K562 (cell line): ENCODE results near the gene ILKAP. TPM values are rescaled to one million over a fixed set of nuclear protein-coding genes. Genes with fewer than 3 reads are reported as not detected.

Source experiments
- ATAC-seq: fragments of 200-7000 bp; cut with Tn5 transposase; 3 replicates; pipeline ENCODE4 v1.9.1; 2020; ENCODE audit warnings: moderate library complexity
- BruUV-seq: library from RNA; stranded (reverse); fragments of 400-500 nt; replicated peaks from 2 replicates; lab custom pipeline; 2021; lab: Mats Ljungman, UMichigan
- CTCF ChIA-PET: fragments of 300-600 bp; formaldehyde crosslinking; extraction: SDS; loops from one replicate; lab custom pipeline; 2021; ENCODE audit warnings: low intra/inter-chr PET ratio; lab: Yijun Ruan, JAX
- POLR2A ChIA-PET: fragments of 300-600, 350-650 bp; sonication (Branson Sonifier 250); formaldehyde crosslinking; extraction: SDS; loops from one replicate; lab custom pipeline; 2021; ENCODE audit warnings: antibody characterized with exemption, inconsistent platforms; lab: Yijun Ruan, JAX
- DNase-seq, 4 experiments: peaks; one replicate each; pipeline versions ENCODE4 v3.0.0 to v3.0.0-alpha.2; 2011 to 2018; ENCODE audit warnings: low spot score in 3 of 4, mixed read lengths in 3 of 4; ENCODE audit errors: extremely low read depth in 1 of 4
- FAIRE-seq: peaks from 2 replicates; lab custom pipeline; 2011; peaks lifted over from hg19 to GRCh38; lab: Jason Lieb, UNC
- H2AFZ ChIP-seq: 2 replicates; pipeline ENCODE4 v1.6.0; 2011; ENCODE audit warnings: low read depth, low read length, control low read depth, inconsistent platforms
- H3K27ac ChIP-seq: fragments of 200-600 bp; 3 replicates; pipeline ENCODE4 v1.8.0; 2011; ENCODE audit warnings: low read depth, mild to moderate bottlenecking, control low read depth, inconsistent platforms, low read length, moderate library complexity, mixed read lengths; ENCODE audit errors: extremely low read depth
- H3K27me3 ChIP-seq, 2 experiments: fragments of 300-600 bp in 1 of 2; 2 replicates in 1 of 2; 3 replicates in 1 of 2; pipeline versions ENCODE4 v1.6.0 to v1.8.0; 2011; ENCODE audit warnings: inconsistent platforms in 2 of 2, low read length in 2 of 2, mild to moderate bottlenecking in 1 of 2, mixed read lengths in 1 of 2, moderate library complexity in 1 of 2; ENCODE audit not compliant: control insufficient read depth in 2 of 2, insufficient read depth in 2 of 2
- H3K36me3 ChIP-seq: fragments of 300-600 bp; 3 replicates; pipeline ENCODE4 v1.8.0; 2011; ENCODE audit warnings: mild to moderate bottlenecking, low read length, inconsistent platforms; ENCODE audit not compliant: control insufficient read depth, insufficient read depth
- H3K4me1 ChIP-seq, 2 experiments: fragments of 200-600 bp in 1 of 2; replicated peaks in 1 of 2; 2 replicates in 1 of 2; 3 replicates in 1 of 2; pipeline versions ENCODE4 v1.5.1 to v1.8.0; 2011; ENCODE audit warnings: inconsistent platforms in 2 of 2, low read length in 2 of 2, mild to moderate bottlenecking in 1 of 2, mixed read lengths in 1 of 2, moderate library complexity in 1 of 2; ENCODE audit not compliant: control insufficient read depth in 2 of 2, insufficient read depth in 2 of 2
- H3K4me2 ChIP-seq: 2 replicates; pipeline ENCODE4 v1.6.1; 2011; ENCODE audit warnings: low read length, control low read depth, inconsistent platforms, mixed read lengths; ENCODE audit not compliant: insufficient read depth
- H3K4me3 ChIP-seq: fragments of 200-600 bp; sonication (generic), shearing (Covaris generic); 2 replicates; pipeline ENCODE4 v1.5.1; 2016; ENCODE audit warnings: control low read depth, inconsistent platforms
- H3K79me2 ChIP-seq: fragments of 200-600 bp; 3 replicates; pipeline ENCODE4 v1.8.0; 2011; ENCODE audit warnings: low read length, inconsistent platforms; ENCODE audit not compliant: control insufficient read depth, insufficient read depth
- H3K9ac ChIP-seq, 2 experiments: 2 replicates each; pipeline versions ENCODE4 v1.6.0 to v1.6.1; 2011; ENCODE audit warnings: low read depth in 2 of 2, low read length in 2 of 2, control low read depth in 1 of 2, inconsistent platforms in 1 of 2, mild to moderate bottlenecking in 1 of 2, mixed read lengths in 1 of 2; ENCODE audit not compliant: insufficient read depth in 1 of 2
- H3K9me1 ChIP-seq: one replicate; pipeline ENCODE4 v1.6.0; 2011; ENCODE audit warnings: inconsistent platforms, mild to moderate bottlenecking, low read length, moderate library complexity; ENCODE audit not compliant: control insufficient read depth, insufficient read depth
- H3K9me3 ChIP-seq: replicated peaks from 2 replicates; pipeline ENCODE4 v1.5.1; 2011; ENCODE audit warnings: low read depth, low read length, inconsistent platforms; ENCODE audit not compliant: control insufficient read depth, insufficient read depth
- H4K20me1 ChIP-seq: replicated peaks from 2 replicates; pipeline ENCODE4 v1.6.1; 2011; ENCODE audit warnings: low read length, inconsistent platforms, mixed read lengths; ENCODE audit not compliant: control insufficient read depth, insufficient read depth
- ADNP ChIP-seq: fragments of 200-800 bp; sonication (Bioruptor generic); IDR thresholded peaks from 2 replicates; pipeline ENCODE4 v1.6.1; 2016; ENCODE audit warnings: missing genetic modification characterization, missing compliant biosample characterization
- AFF4 ChIP-seq: sonication (generic); formaldehyde crosslinking; IDR thresholded peaks from 2 replicates; pipeline ENCODE4 v1.8.0; 2023; ENCODE audit warnings: mild to moderate bottlenecking, missing genetic modification reagents
- MYBL2 ChIP-seq, 2 experiments: fragments of 450-650 bp in 1 of 2; sonication (generic) in 1 of 2; formaldehyde crosslinking in 1 of 2; IDR thresholded peaks; 2 replicates each; pipeline versions ENCODE4 v1.6.1 to v1.8.1; 2017 to 2022; ENCODE audit warnings: borderline replicate concordance in 1 of 2, inconsistent platforms in 1 of 2, low read depth in 1 of 2, mild to moderate bottlenecking in 1 of 2, missing genetic modification reagents in 1 of 2, moderate library complexity in 1 of 2
- NFE2L1 ChIP-seq: fragments of 450-650 bp; IDR thresholded peaks from 2 replicates; pipeline ENCODE4 v1.6.1; 2016; ENCODE audit warnings: missing genetic modification characterization, low read depth, mild to moderate bottlenecking, missing compliant biosample characterization, moderate library complexity, borderline replicate concordance
- TOE1 ChIP-seq, 2 experiments: fragments of 450-650 bp in 1 of 2; sonication (generic) in 1 of 2; formaldehyde crosslinking in 1 of 2; IDR thresholded peaks; 2 replicates each; pipeline versions ENCODE4 v1.7.1 to v1.8.0; 2016 to 2022; ENCODE audit warnings: borderline replicate concordance in 2 of 2, mild to moderate bottlenecking in 2 of 2, antibody characterized with exemption in 1 of 2, inconsistent platforms in 1 of 2, low read depth in 1 of 2, missing genetic modification reagents in 1 of 2, moderate library complexity in 1 of 2
- ZBTB34 ChIP-seq: fragments of 250-450 bp; sonication (Bioruptor Pico); IDR thresholded peaks from 2 replicates; pipeline ENCODE4 v1.8.0; 2021; ENCODE audit warnings: mild to moderate bottlenecking, moderate library complexity
- ZNF133 ChIP-seq: fragments of 250-450 bp; sonication (Bioruptor Pico); IDR thresholded peaks from 2 replicates; pipeline ENCODE4 v1.4.0; 2020; ENCODE audit warnings: mild to moderate bottlenecking
- ZNF785 ChIP-seq: fragments of 250-450 bp; sonication (Bioruptor Pico); IDR thresholded peaks from 2 replicates; pipeline ENCODE4 v1.4.0; 2020; ENCODE audit warnings: mild to moderate bottlenecking
- WGBS: fragments of 100-300 bp; shearing (Covaris generic); methylation state at CpG from one replicate; pipeline ENCODE4 v1.1.6; 2016; ENCODE audit warnings: low coverage, mixed read lengths; ENCODE audit not compliant: insufficient coverage; ENCODE audit errors: missing lambda C conversion rate; 5-methylcytosine and 5-hydroxymethylcytosine counted together
- in situ Hi-C: fragments of 300-500 bp; cut with MboI; formaldehyde crosslinking; loops from 4 replicates; pipeline ENCODE4 v1.15.0; 2018; ENCODE audit warnings: inconsistent platforms, mixed read lengths
- intact Hi-C: fragments of 100-400 bp; cut with micrococcal nuclease; formaldehyde crosslinking; loops from 2 replicates; pipeline ENCODE4 v1.14.2; 2022
- polyA plus RNA-seq, 8 experiments: library from polyadenylated mRNA; depleted of rRNA in 4 of 8; stranded (reverse) in 5 of 8; unstranded in 3 of 8; fragments of >200 nt; fragmentation: Nextera tagmentation in 2 of 8; fragmentation: Illumina TruSeq in 1 of 8; extraction: Ambion mirVana in 2 of 8; extraction: Trizol in 1 of 8; gene quantifications; 2 replicates each; pipeline versions ENCODE4 v1.2.1 to v1.2.3, GENCODE V29; 2011 to 2014; ENCODE audit warnings: inconsistent platforms in 1 of 8, missing spikeins in 1 of 8
- total RNA-seq, 7 experiments: library from RNA; depleted of rRNA in 6 of 7; stranded (reverse); fragments of >200 nt in 6 of 7; fragmentation: Illumina TruSeq in 2 of 7; extraction: Trizol in 2 of 7; gene quantifications; 2 replicates each; pipeline versions ENCODE4 v1.2.1 to v1.2.3, GENCODE V29; 2011 to 2021; ENCODE audit warnings: low replicate concordance in 1 of 7
- TF ChIP-seq, protein P1 (sequence below), 3 experiments: IDR thresholded peaks in 2 of 3; conservative IDR thresholded peaks in 1 of 3; 2 replicates each; pipeline ENCODE4 v1.5.1; 2011 to 2012; ENCODE audit warnings: low read length in 3 of 3, mild to moderate bottlenecking in 3 of 3, control low read depth in 2 of 3, improper control_type of control experiment in 1 of 3, inconsistent platforms in 1 of 3, low read depth in 1 of 3, mixed read lengths in 1 of 3, moderate library complexity in 1 of 3; ENCODE audit not compliant: insufficient read depth in 2 of 3
- TF ChIP-seq, protein P2 (sequence below): sonication (generic); formaldehyde crosslinking; IDR thresholded peaks from 2 replicates; pipeline ENCODE4 v1.8.1; 2023; ENCODE audit warnings: mild to moderate bottlenecking, missing genetic modification reagents, moderate library complexity

ILKAP gene
- total and polyA plus RNA-seq, 9 of the 15 experiments (the other 6 are each of a cell fraction or from before 2014, with no cell fraction given), result 3.1 to 43.9 (median 20.7) TPM

DNA sequence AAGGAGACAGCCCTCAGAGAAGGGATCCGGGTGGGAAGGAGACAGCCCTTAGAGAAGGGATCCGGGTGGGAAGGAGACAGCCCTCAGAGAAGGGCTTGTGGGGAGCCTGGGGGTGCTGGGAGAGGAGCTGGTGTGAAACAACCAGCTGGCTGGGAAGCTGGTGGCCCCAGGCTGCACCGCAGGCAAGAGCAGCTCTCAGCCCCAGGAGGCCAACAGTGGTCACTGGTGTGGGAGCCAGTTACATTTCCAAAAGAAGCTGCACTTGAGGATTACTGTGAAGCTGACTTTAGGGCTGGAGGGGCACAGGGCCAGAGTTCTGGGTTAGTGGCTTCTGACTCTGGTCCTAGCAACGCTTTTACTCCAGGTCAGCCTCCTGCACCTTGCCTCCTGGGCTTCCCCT, 33.1 kb upstream of the ILKAP start:
- Histone ChIP-seq H3K36me3 (peaks cover 5% of the 10 kb centered on the region; the same call in 2 of the 3 replicates), H3K4me2 (no peak overlapping the region), H3K9ac (peak overlapping the region in 1 of 2 experiments; percentile 1; a peak in 1 of 4 replicates), H3K27me3 (no peaks in the 10 kb centered on the region), H3K4me1 (peaks cover 26 to 59% of the 10 kb centered on the region in 2 experiments), H4K20me1 (no peaks in the 10 kb centered on the region), H3K9me3 (no peaks in the 10 kb centered on the region), H2AFZ (no peak overlapping the region), H3K9me1 (no peaks in the 10 kb centered on the region), H3K27ac (no peak overlapping the region), H3K4me3 (no peak overlapping the region), H3K79me2 (peaks cover 23% of the 10 kb centered on the region)
- CTCF ChIA-PET, result no interaction called here
- FAIRE-seq (no peak), ATAC-seq (no peak), DNase-seq (no peak)
- POLR2A ChIA-PET, result interaction anchor here (0.6 to 2.0 kb wide), 5 partner anchors 14 to 62 kb away, joined by 3 to 6 read pairs (median 3); no protein-coding TSS in a partner anchor
- in situ Hi-C loops, result no loop called here
- 70% methylated on average over 3 of the region's 4 CpGs for WGBS
- BruUV-seq, result no TSS peak
- intact Hi-C loops, result loop anchor here (5.0 kb wide), 1 partner anchor 69 kb away; no protein-coding TSS in a partner anchor
- TF ChIP-seq, protein P1, sequence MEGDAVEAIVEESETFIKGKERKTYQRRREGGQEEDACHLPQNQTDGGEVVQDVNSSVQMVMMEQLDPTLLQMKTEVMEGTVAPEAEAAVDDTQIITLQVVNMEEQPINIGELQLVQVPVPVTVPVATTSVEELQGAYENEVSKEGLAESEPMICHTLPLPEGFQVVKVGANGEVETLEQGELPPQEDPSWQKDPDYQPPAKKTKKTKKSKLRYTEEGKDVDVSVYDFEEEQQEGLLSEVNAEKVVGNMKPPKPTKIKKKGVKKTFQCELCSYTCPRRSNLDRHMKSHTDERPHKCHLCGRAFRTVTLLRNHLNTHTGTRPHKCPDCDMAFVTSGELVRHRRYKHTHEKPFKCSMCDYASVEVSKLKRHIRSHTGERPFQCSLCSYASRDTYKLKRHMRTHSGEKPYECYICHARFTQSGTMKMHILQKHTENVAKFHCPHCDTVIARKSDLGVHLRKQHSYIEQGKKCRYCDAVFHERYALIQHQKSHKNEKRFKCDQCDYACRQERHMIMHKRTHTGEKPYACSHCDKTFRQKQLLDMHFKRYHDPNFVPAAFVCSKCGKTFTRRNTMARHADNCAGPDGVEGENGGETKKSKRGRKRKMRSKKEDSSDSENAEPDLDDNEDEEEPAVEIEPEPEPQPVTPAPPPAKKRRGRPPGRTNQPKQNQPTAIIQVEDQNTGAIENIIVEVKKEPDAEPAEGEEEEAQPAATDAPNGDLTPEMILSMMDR (IDR thresholded peaks at IDR 0.05 in 2 of 3, conservative IDR thresholded peaks at IDR 0.05 in 1 of 3; ENCODE audit: insufficient read depth in 2 of 3, low read depth in 1 of 3, low read length in 3 of 3), result no peak
- TF ChIP-seq ZNF785 (CRISPR knock-in tag) (no peak), ZBTB34 (CRISPR knock-in tag) (no peak), AFF4 (CRISPR knock-in tag) (no peak), TOE1 (IDR thresholded peaks at IDR 0.05; ENCODE audit: borderline replicate concordance) (no peak), TOE1 (CRISPR knock-in tag; IDR thresholded peaks at IDR 0.05; ENCODE audit: borderline replicate concordance, low read depth) (no peak), ADNP (tag) (no peak), MYBL2 (IDR thresholded peaks at IDR 0.05; ENCODE audit: low read depth) (no peak), MYBL2 (CRISPR knock-in tag; IDR thresholded peaks at IDR 0.05; ENCODE audit: borderline replicate concordance) (no peak), ZNF133 (CRISPR knock-in tag) (no peak), NFE2L1 (tag) (no peak)
- TF ChIP-seq, protein P2, sequence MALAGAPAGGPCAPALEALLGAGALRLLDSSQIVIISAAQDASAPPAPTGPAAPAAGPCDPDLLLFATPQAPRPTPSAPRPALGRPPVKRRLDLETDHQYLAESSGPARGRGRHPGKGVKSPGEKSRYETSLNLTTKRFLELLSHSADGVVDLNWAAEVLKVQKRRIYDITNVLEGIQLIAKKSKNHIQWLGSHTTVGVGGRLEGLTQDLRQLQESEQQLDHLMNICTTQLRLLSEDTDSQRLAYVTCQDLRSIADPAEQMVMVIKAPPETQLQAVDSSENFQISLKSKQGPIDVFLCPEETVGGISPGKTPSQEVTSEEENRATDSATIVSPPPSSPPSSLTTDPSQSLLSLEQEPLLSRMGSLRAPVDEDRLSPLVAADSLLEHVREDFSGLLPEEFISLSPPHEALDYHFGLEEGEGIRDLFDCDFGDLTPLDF (CRISPR knock-in tag), result no peak
